GM21528 (cell line): ENCODE data around the gene FAM229B.
"Not testable (repeated sequence)": the region's sequence is repeated elsewhere in the genome, so short reads cannot be mapped to it uniquely, and the experiment has no call there.

Experiments used
- ATAC-seq: cut with Tn5 transposase; IDR thresholded peaks from one replicate; pipeline ENCODE4 v1.9.1; 2021; ENCODE audit warnings: mild to moderate bottlenecking, moderate library complexity; ENCODE audit not compliant: unreplicated experiment, low FRiP score

Gene FAM229B

GRCh38 chr6:112061605-112062004 is 25.8 kb upstream of the FAM229B start:
- ATAC-seq, result no peak

- no peak for ATAC-seq
These were observed 24.4 kb upstream of the FAM229B start for GRCh38 chr6:112062966-112063365.

- no peak for ATAC-seq
These were observed 21.9 kb upstream of the FAM229B start for GRCh38 chr6:112065426-112065986.

- ATAC-seq, result no peak
These were observed 20.8 kb upstream of the FAM229B start for GRCh38 chr6:112066606-112067005.

GRCh38 chr6:112081569-112081968 is 5.8 kb upstream of the FAM229B start:
- ATAC-seq, result no peak

- no peak for ATAC-seq
These were observed 1.9 kb upstream of the FAM229B start for GRCh38 chr6:112085286-112086065.

- ATAC-seq, result peak; percentile 43
These were observed 651 bp upstream of the FAM229B start for GRCh38 chr6:112086744-112087135.

- no peak for ATAC-seq
These were observed 525 bp downstream of the FAM229B start for GRCh38 chr6:112087916-112088315.

GRCh38 chr6:112096901-112097300 is 9.5 kb downstream of the FAM229B start:
- ATAC-seq, result no peak

- no peak for ATAC-seq
These were observed 13.2 kb downstream of the FAM229B start for GRCh38 chr6:112100561-112100960.

- ATAC-seq, result not testable (repeated sequence)
These were observed 18.6 kb downstream of the FAM229B start for GRCh38 chr6:112106026-112106425.

- no peak for ATAC-seq
These were observed 19.2 kb downstream of the FAM229B start for GRCh38 chr6:112106562-112106961.

GRCh38 chr6:112109262-112109661 is 21.9 kb downstream of the FAM229B start:
- no peak for ATAC-seq

- no peak for ATAC-seq
These were observed 26.0 kb downstream of the FAM229B start for GRCh38 chr6:112113431-112113830.

GRCh38 chr6:112113918-112114317 is 26.5 kb downstream of the FAM229B start:
- ATAC-seq, result no peak

- ATAC-seq, result no peak
These were observed 27.3 kb downstream of the FAM229B start for GRCh38 chr6:112114577-112115223.

- ATAC-seq, result no peak
These were observed 28.8 kb downstream of the FAM229B start for GRCh38 chr6:112116221-112116620.

GRCh38 chr6:112117554-112117953 is 30.2 kb downstream of the FAM229B start:
- no peak for ATAC-seq

GRCh38 chr6:112118034-112118433 is 30.6 kb downstream of the FAM229B start:
- ATAC-seq, result no peak

- ATAC-seq, result no peak
These were observed 35.4 kb downstream of the FAM229B start for GRCh38 chr6:112122756-112123155.

- no peak for ATAC-seq
These were observed 36.6 kb downstream of the FAM229B start for GRCh38 chr6:112123982-112124381.

GRCh38 chr6:112128208-112128607 is 40.8 kb downstream of the FAM229B start:
- no peak for ATAC-seq
